Measurements from ENCODE around the gene CYLD. TPM values are rescaled to one million over a fixed set of nuclear protein-coding genes. Genes with fewer than 3 reads are reported as not detected.

CYLD gene
- total RNA-seq, 2 experiments from 2014 or later = 135 to 195 TPM

DNA sequence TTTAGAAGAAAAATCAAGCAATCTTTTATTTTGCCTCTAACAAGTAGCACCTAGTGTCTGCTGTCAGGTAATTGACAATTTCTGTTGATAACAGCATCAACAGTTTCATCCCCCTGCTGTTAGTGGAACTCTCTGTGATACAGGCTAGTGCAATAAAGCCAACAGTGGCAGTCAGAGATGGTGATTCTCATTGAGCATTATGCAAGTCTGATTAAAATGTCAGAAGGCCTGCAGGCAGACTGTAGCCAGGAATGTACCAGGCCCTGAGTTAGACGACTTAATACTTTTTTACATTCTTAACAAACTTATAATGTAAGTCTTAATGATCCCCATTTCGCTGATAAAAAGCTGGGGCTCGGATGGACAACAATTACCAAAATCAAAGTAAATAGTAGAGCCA, 14.6 kb downstream of the CYLD start:
- Mint-ChIP-seq H3K9me3 (ENCODE audit: low read depth) (no peaks in the 10 kb centered on the region), H3K27me3 (no peaks in the 10 kb centered on the region), H3K27ac (no peak overlapping the region), H3K36me3 (peaks cover 63% of the 10 kb centered on the region), H3K4me1 (peaks cover 64% of the 10 kb centered on the region), H3K4me3 (no peak overlapping the region)
- DNase-seq (no peak), ATAC-seq (no peak)
- CTCF ChIA-PET = interaction anchor here (0.6 to 2.8 kb wide), 9 partner anchors 9 to 731 kb away, joined by 3 to 18 read pairs (median 4); partner anchors contain the start of genes CNEP1R1 and CYLD

DNA sequence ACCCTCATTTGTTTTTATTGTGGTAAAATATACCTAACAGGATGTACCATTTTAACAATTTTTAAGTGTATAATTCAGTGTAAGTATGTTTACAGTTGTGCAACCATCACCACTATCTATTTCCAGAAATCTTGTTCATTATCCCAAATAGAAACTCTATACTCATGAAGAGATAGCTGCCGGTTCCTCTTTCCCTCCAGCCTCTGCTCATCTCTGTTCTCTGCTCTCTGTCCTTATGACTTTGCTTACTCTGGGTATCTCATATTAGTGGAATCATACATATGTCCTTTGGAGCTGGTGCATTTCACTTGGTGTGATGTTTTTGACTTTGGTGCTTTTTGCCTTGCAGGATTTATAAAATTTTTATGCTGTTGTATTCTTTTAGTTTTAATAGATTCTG, 19.4 kb downstream of the CYLD start:
- no peak for ATAC-seq
- Mint-ChIP-seq H3K4me3 (no peak overlapping the region), H3K4me1 (peaks cover 75% of the 10 kb centered on the region), H3K27ac (peak overlapping the region; percentile 59), H3K27me3 (no peaks in the 10 kb centered on the region), H3K9me3 (ENCODE audit: low read depth) (peaks cover 5% of the 10 kb centered on the region), H3K36me3 (peaks cover 68% of the 10 kb centered on the region)
- CTCF ChIA-PET = interaction anchor here (1.1 kb wide), 1 partner anchor 45 kb away, joined by 3 read pairs; no protein-coding TSS in a partner anchor
- no peak for DNase-seq

DNA sequence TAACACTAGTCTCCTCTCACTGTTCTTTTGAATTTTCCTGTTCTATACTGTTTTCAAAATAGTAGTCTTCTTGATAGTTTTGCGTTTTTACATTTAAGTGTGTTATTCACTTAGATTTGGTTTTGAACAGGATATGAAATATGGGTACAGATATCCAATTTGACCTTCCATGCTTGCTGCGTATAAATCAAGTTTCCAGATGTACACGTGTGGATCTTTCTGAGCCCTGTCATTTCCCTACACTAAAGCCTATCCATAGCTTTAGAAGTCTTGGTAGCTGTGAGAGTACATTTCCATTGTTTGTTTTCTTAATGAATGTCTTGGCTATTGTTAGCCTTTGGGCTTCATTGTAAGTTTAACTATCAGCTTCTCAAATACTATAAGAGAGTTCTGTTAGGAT, 20.4 kb downstream of the CYLD start:
- H3K36me3 Mint-ChIP-seq = peaks cover 72% of the 10 kb centered on the region
- CTCF ChIA-PET = interaction anchor here (1.0 kb wide), 1 partner anchor 14 kb away, joined by 3 read pairs; no protein-coding TSS in a partner anchor
- no peaks in the 10 kb centered on the region for H3K27me3 Mint-ChIP-seq
- ATAC-seq (no peak), DNase-seq (no peak)
- peak overlapping the region; percentile 1 for H3K27ac Mint-ChIP-seq
- no peak overlapping the region for H3K4me3 Mint-ChIP-seq
- H3K9me3 Mint-ChIP-seq (ENCODE audit: low read depth) = peaks cover 11% of the 10 kb centered on the region
- peaks cover 74% of the 10 kb centered on the region for H3K4me1 Mint-ChIP-seq

DNA sequence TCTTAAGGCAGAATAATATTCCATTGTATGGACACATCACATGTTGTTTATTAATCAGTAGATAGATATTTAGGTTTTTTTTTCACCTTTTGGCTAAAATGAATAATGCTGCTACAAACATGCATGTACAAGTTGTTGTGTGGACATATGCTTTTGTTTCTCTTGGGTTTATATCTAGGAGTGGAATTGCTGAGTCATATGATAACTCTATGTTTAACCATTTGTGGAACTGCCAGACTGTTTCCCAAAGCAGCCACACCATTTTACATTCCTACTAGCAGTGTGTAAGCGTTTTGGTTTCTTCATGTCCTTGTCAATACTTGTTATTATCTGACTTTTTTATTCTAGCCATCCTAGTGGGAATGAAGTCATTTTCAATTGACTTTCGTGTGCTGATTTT, 21.3 kb downstream of the CYLD start:
- Mint-ChIP-seq H3K27ac (no peak overlapping the region), H3K4me3 (no peak overlapping the region)

GRCh38 chr16:50765260-50765659, 23.4 kb downstream of the CYLD start:
- Mint-ChIP-seq H3K4me3 (no peak overlapping the region), H3K36me3 (peaks cover 83% of the 10 kb centered on the region), H3K27me3 (no peaks in the 10 kb centered on the region), H3K27ac (peak overlapping the region; percentile 60), H3K9me3 (ENCODE audit: low read depth) (peaks cover 19% of the 10 kb centered on the region), H3K4me1 (peaks cover 74% of the 10 kb centered on the region)
- CTCF ChIA-PET = interaction anchor here (0.6 to 2.6 kb wide), 5 partner anchors 9 to 667 kb away, joined by 3 to 7 read pairs (median 4); no protein-coding TSS in a partner anchor
- DNase-seq = no peak
- ATAC-seq = peak; percentile 53

More for the DNA sequence above, 21.3 kb downstream of the CYLD start:
- ATAC-seq (no peak), DNase-seq (no peak)
- H3K27me3 Mint-ChIP-seq = no peaks in the 10 kb centered on the region
- CTCF ChIA-PET = interaction anchor here (1.0 to 1.8 kb wide), 2 partner anchors 15 to 43 kb away, joined by 3 to 7 read pairs; no protein-coding TSS in a partner anchor
- H3K36me3 Mint-ChIP-seq = peaks cover 73% of the 10 kb centered on the region
- peaks cover 73% of the 10 kb centered on the region for H3K4me1 Mint-ChIP-seq
- peaks cover 11% of the 10 kb centered on the region for H3K9me3 Mint-ChIP-seq (ENCODE audit: low read depth)

DNA sequence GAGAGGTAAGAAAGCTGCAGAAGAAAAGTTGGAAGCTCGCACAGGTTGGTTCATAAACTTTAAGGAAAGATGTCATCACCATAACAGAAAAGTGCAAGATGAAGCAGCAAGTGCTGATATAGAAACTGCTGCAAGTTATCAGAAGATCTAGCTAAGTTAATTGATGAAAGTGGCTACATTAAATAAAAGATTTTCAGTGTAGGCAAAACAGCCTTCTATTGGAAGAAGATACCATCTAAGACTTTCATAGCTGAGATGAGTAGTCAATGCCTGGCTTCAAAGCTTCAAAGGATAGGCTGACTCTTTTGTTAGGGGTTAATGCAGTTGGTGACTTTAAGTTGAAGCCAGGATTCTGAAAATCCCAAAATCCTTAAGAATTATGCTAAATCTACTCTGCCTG, 24.0 kb downstream of the CYLD start:
- Mint-ChIP-seq H3K36me3 (peaks cover 85% of the 10 kb centered on the region), H3K9me3 (ENCODE audit: low read depth) (peaks cover 19% of the 10 kb centered on the region), H3K27ac (peak overlapping the region; percentile 60), H3K27me3 (no peaks in the 10 kb centered on the region), H3K4me3 (no peak overlapping the region), H3K4me1 (peaks cover 71% of the 10 kb centered on the region)
- no peak for ATAC-seq
- DNase-seq = no peak
- CTCF ChIA-PET = interaction anchor here (0.6 to 2.6 kb wide), 5 partner anchors 9 to 668 kb away, joined by 3 to 7 read pairs (median 4); no protein-coding TSS in a partner anchor

GRCh38 chr16:50767197-50767596, 25.3 kb downstream of the CYLD start:
- no peak for DNase-seq
- CTCF ChIA-PET = interaction anchor here (0.8 to 2.6 kb wide), 6 partner anchors 10 to 102 kb away, joined by 3 to 7 read pairs (median 4); no protein-coding TSS in a partner anchor
- Mint-ChIP-seq H3K36me3 (peaks cover 88% of the 10 kb centered on the region), H3K4me1 (peaks cover 66% of the 10 kb centered on the region), H3K4me3 (no peak overlapping the region), H3K27ac (peak overlapping the region; percentile 3), H3K27me3 (no peaks in the 10 kb centered on the region), H3K9me3 (ENCODE audit: low read depth) (peaks cover 22% of the 10 kb centered on the region)
- no peak for ATAC-seq

DNA sequence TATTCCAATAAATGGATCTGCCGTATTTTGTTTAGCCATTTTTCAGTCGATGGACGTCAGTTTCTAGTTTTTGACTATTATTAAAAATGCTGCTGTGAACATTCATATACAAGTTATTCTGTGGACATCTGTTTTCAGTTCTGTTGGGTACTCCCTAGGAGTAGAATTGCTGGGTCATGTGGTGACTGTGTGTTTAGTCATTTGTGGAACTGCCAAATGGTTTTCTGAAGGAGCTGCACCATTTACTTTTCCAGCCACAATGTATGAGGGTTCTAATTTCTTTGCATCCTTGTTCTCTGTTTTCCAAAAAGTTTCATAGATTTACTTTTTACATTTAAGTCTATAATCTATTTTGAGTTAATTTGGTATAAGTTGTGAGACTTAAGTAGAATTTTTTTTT, 29.5 kb downstream of the CYLD start:
- Mint-ChIP-seq H3K4me3 (no peak overlapping the region), H3K27ac (no peak overlapping the region), H3K27me3 (no peaks in the 10 kb centered on the region), H3K9me3 (ENCODE audit: low read depth) (peaks cover 15% of the 10 kb centered on the region), H3K36me3 (peaks cover 72% of the 10 kb centered on the region), H3K4me1 (peaks cover 38% of the 10 kb centered on the region)
- CTCF ChIA-PET = no interaction called here
- DNase-seq = no peak
- no peak for ATAC-seq

GRCh38 chr16:50774405-50774804, 32.5 kb downstream of the CYLD start:
- Mint-ChIP-seq H3K9me3 (ENCODE audit: low read depth) (peaks cover 6% of the 10 kb centered on the region), H3K4me3 (no peak overlapping the region), H3K36me3 (peaks cover 57% of the 10 kb centered on the region), H3K4me1 (peaks cover 39% of the 10 kb centered on the region), H3K27me3 (no peaks in the 10 kb centered on the region), H3K27ac (no peak overlapping the region)
- CTCF ChIA-PET = no interaction called here
- ATAC-seq = no peak
- no peak for DNase-seq

GRCh38 chr16:50774960-50775359, 33.1 kb downstream of the CYLD start:
- Mint-ChIP-seq H3K9me3 (ENCODE audit: low read depth) (peaks cover 3% of the 10 kb centered on the region), H3K4me1 (peaks cover 39% of the 10 kb centered on the region), H3K27ac (no peak overlapping the region), H3K27me3 (no peaks in the 10 kb centered on the region), H3K4me3 (no peak overlapping the region), H3K36me3 (peaks cover 58% of the 10 kb centered on the region)
- ATAC-seq (no peak), DNase-seq (no peak)
- CTCF ChIA-PET = no interaction called here

DNA sequence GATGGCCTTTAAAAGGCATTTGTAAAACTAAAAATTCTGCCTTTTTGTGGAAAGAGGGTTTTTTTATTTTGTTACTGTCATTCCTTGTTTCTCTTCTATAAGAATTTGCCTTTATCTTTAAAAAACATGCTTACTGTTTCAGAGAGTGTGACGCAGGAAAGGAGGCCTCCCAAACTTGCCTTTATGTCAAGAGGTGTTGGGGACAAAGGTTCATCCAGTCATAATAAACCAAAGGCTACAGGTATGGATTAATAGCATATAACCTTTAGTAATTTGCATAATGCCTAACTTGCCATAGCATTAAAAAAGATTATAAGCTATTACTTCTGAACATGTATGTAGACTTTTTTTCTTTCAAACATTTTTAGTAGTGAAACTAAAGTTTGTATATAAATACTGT, 34.2 kb downstream of the CYLD start:
- CTCF ChIA-PET = interaction anchor here (1.0 to 3.4 kb wide), 4 partner anchors 29 to 566 kb away, joined by 5 to 20 read pairs (median 6); no protein-coding TSS in a partner anchor
- no peak overlapping the region for H3K27ac Mint-ChIP-seq

GRCh38 chr16:50778284-50779163, 36.6 kb downstream of the CYLD start:
- Mint-ChIP-seq H3K9me3 (ENCODE audit: low read depth) (no peaks in the 10 kb centered on the region), H3K4me1 (peaks cover 52% of the 10 kb centered on the region), H3K27ac (peak overlapping the region; percentile 79), H3K36me3 (peaks cover 56% of the 10 kb centered on the region), H3K27me3 (no peaks in the 10 kb centered on the region), H3K4me3 (peak overlapping the region; percentile 13)
- DNase-seq = peak; percentile 46
- ATAC-seq = peak; percentile 74
- CTCF ChIA-PET = interaction anchor here (0.6 to 3.4 kb wide), 3 partner anchors 27 to 113 kb away, joined by 3 to 20 read pairs (median 3); no protein-coding TSS in a partner anchor

More for the DNA sequence above, 34.2 kb downstream of the CYLD start:
- Mint-ChIP-seq H3K36me3 (peaks cover 57% of the 10 kb centered on the region), H3K9me3 (ENCODE audit: low read depth) (peaks cover 3% of the 10 kb centered on the region), H3K4me3 (no peak overlapping the region), H3K4me1 (peaks cover 47% of the 10 kb centered on the region), H3K27me3 (no peaks in the 10 kb centered on the region)
- DNase-seq = no peak
- ATAC-seq = no peak

DNA sequence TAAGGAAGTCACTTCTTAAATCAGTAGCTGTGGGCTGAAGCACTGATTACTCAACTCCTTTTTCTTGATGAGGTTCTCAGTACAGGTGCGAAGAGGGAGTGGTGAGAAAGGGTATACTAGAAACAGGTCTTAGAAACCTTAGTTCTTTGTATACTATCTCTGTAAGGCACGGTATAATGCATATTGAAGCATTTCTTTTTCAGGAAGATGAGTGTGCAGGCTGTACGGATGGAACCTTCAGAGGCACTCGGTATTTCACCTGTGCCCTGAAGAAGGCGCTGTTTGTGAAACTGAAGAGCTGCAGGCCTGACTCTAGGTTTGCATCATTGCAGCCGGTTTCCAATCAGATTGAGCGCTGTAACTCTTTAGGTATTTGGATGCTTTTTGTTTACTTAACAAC, 39.2 kb downstream of the CYLD start:
- Mint-ChIP-seq H3K27me3 (no peaks in the 10 kb centered on the region), H3K36me3 (peaks cover 65% of the 10 kb centered on the region), H3K4me1 (peaks cover 44% of the 10 kb centered on the region), H3K27ac (peak overlapping the region; percentile 74), H3K4me3 (no peak overlapping the region), H3K9me3 (ENCODE audit: low read depth) (no peaks in the 10 kb centered on the region)
- ATAC-seq = peak; percentile 48
- no peak for DNase-seq
- CTCF ChIA-PET = interaction anchor here (1.0 to 1.3 kb wide), 5 partner anchors 17 to 112 kb away, joined by 3 to 4 read pairs (median 3); partner anchors contain the start of gene CYLD
